Neural progenitor cell (in vitro differentiated cells): Measurements from ENCODE around the gene CCDC85C. TPM values are rescaled to one million over a fixed set of nuclear protein-coding genes. Genes with fewer than 3 reads are reported as not detected.

Experiments used
- DNase-seq: peaks from one replicate; pipeline ENCODE4 v3.0.0-alpha.2; 2016; ENCODE audit warnings: low spot score
- H2AFZ ChIP-seq: fragments of 200-600 bp; sonication (generic); replicated peaks from 2 replicates; pipeline ENCODE4 v1.6.1; 2016; ENCODE audit warnings: antibody characterized with exemption
- H3F3A ChIP-seq: fragments of 200-600 bp; sonication (generic); 2 replicates; pipeline ENCODE4 v1.6.1; 2016; ENCODE audit warnings: antibody characterized with exemption, low read depth
- H3K27ac ChIP-seq: fragments of 200-600 bp; sonication (generic); 2 replicates; pipeline ENCODE4 v1.5.1; 2016; ENCODE audit warnings: mild to moderate bottlenecking
- H3K27me3 ChIP-seq: fragments of 200-600 bp; sonication (generic); 2 replicates; pipeline ENCODE4 v1.6.1; 2016; ENCODE audit warnings: mild to moderate bottlenecking, moderate library complexity
- H3K36me3 ChIP-seq: fragments of 200-600 bp; sonication (generic); 2 replicates; pipeline ENCODE4 v1.5.1; 2016
- H3K4me1 ChIP-seq: fragments of 200-600 bp; sonication (generic); 2 replicates; pipeline ENCODE4 v1.6.1; 2016; ENCODE audit warnings: mixed run types
- H3K4me2 ChIP-seq: fragments of 200-600 bp; sonication (generic); 2 replicates; pipeline ENCODE4 v1.6.1; 2016
- H3K4me3 ChIP-seq: fragments of 200-600 bp; sonication (generic); 2 replicates; pipeline ENCODE4 v1.5.1; 2016
- H3K79me2 ChIP-seq: fragments of 200-600 bp; sonication (generic); 2 replicates; pipeline ENCODE4 v1.6.1; 2016; ENCODE audit warnings: low read depth
- H3K9ac ChIP-seq: fragments of 200-600 bp; sonication (generic); 2 replicates; pipeline ENCODE4 v1.6.1; 2016
- H3K9me3 ChIP-seq: fragments of 200-600 bp; sonication (generic); 2 replicates; pipeline ENCODE4 v1.5.1; 2016; ENCODE audit warnings: low read depth
- H4K20me1 ChIP-seq: fragments of 200-600 bp; sonication (generic); 2 replicates; pipeline ENCODE4 v1.6.1; 2016; ENCODE audit warnings: low read depth
- H3K27ac Mint-ChIP-seq: 3 replicates; pipeline ENCODE4 v1.8.0; 2021; ENCODE audit warnings: mixed read lengths
- H3K27me3 Mint-ChIP-seq: 2 replicates; pipeline ENCODE4 v1.8.0; 2022; ENCODE audit warnings: low read depth, mild to moderate bottlenecking, inconsistent platforms, moderate library complexity, mixed read lengths; ENCODE audit not compliant: insufficient read depth
- H3K36me3 Mint-ChIP-seq: 3 replicates; pipeline ENCODE4 v1.8.0; 2021; ENCODE audit warnings: mixed read lengths
- H3K4me1 Mint-ChIP-seq: 3 replicates; pipeline ENCODE4 v1.8.0; 2021; ENCODE audit warnings: mixed read lengths
- H3K4me3 Mint-ChIP-seq: 3 replicates; pipeline ENCODE4 v1.8.0; 2021; ENCODE audit warnings: mild to moderate bottlenecking, moderate library complexity, mixed read lengths
- H3K9me3 Mint-ChIP-seq: 3 replicates; pipeline ENCODE4 v1.8.0; 2020; ENCODE audit warnings: mixed read lengths
- CTCF ChIP-seq: fragments of 200-600 bp; sonication (generic); IDR thresholded peaks from 2 replicates; pipeline ENCODE4 v1.5.1; 2017; ENCODE audit warnings: antibody characterized with exemption, mild to moderate bottlenecking
- EZH2 ChIP-seq: fragments of 200-600 bp; sonication (generic); IDR thresholded peaks from 2 replicates; pipeline ENCODE4 v1.6.1; 2017; ENCODE audit warnings: antibody characterized with exemption, mild to moderate bottlenecking, moderate library complexity
- EZH2phosphoT487 ChIP-seq: fragments of 200-600 bp; sonication (generic); IDR thresholded peaks from 2 replicates; pipeline ENCODE4 v1.6.1; 2017; ENCODE audit warnings: antibody characterized with exemption
- total RNA-seq: library from RNA; depleted of rRNA; stranded (reverse); fragments of >200 nt; gene quantifications from 2 replicates; pipeline ENCODE4 v1.2.3, GENCODE V29; 2015; ENCODE audit warnings: low replicate concordance

Gene CCDC85C
- total RNA-seq, 1 donor from 2014 or later = 19.0 TPM

GRCh38 chr14:99550387-99550992 lies 53.5 kb downstream of the CCDC85C start:
- peaks cover 94% of the 10 kb centered on the region for H3K79me2 ChIP-seq
- no peaks in the 10 kb centered on the region for H3K9me3 ChIP-seq
- no peak overlapping the region for H3K4me3 Mint-ChIP-seq
- no peak overlapping the region for H3K27ac ChIP-seq
- no peak overlapping the region for H2AFZ ChIP-seq
- H3K4me1 ChIP-seq = peaks cover 46% of the 10 kb centered on the region
- no peaks in the 10 kb centered on the region for H3K9me3 Mint-ChIP-seq
- H3K4me2 ChIP-seq = no peak overlapping the region
- H3F3A ChIP-seq = peaks cover 23% of the 10 kb centered on the region
- no peaks in the 10 kb centered on the region for H3K36me3 ChIP-seq
- peaks cover 62% of the 10 kb centered on the region for H3K4me1 Mint-ChIP-seq
- no peak overlapping the region for H3K4me3 ChIP-seq
- no peak overlapping the region for H3K9ac ChIP-seq
- peaks cover 95% of the 10 kb centered on the region for H4K20me1 ChIP-seq
- no peak for DNase-seq
- no peaks in the 10 kb centered on the region for H3K27me3 ChIP-seq
- no peak overlapping the region for H3K27ac Mint-ChIP-seq
- no peak for TF ChIP-seq CTCF
- TF ChIP-seq EZH2 = no peak
- no peak for TF ChIP-seq EZH2phosphoT487
- no peaks in the 10 kb centered on the region for H3K36me3 Mint-ChIP-seq
- peaks cover 12% of the 10 kb centered on the region for H3K27me3 Mint-ChIP-seq

- H3K9me3 ChIP-seq = no peaks in the 10 kb centered on the region
- no peaks in the 10 kb centered on the region for H3K27me3 ChIP-seq
- H3K4me3 Mint-ChIP-seq = no peak overlapping the region
- H3K4me2 ChIP-seq = no peak overlapping the region
- H3K79me2 ChIP-seq = peaks cover 98% of the 10 kb centered on the region
- H3K4me1 ChIP-seq = peaks cover 54% of the 10 kb centered on the region
- H3K27me3 Mint-ChIP-seq = peaks cover 12% of the 10 kb centered on the region
- no peak for DNase-seq
- H3K4me3 ChIP-seq = no peak overlapping the region
- H3K27ac Mint-ChIP-seq = no peak overlapping the region
- H2AFZ ChIP-seq = no peak overlapping the region
- TF ChIP-seq EZH2 = no peak
- no peak for TF ChIP-seq EZH2phosphoT487
- TF ChIP-seq CTCF = no peak
- H3F3A ChIP-seq = peaks cover 28% of the 10 kb centered on the region
- no peak overlapping the region for H3K27ac ChIP-seq
- peaks cover 68% of the 10 kb centered on the region for H3K4me1 Mint-ChIP-seq
- no peak overlapping the region for H3K9ac ChIP-seq
- no peaks in the 10 kb centered on the region for H3K9me3 Mint-ChIP-seq
- no peaks in the 10 kb centered on the region for H3K36me3 Mint-ChIP-seq
- H3K36me3 ChIP-seq = no peaks in the 10 kb centered on the region
- peaks cover 96% of the 10 kb centered on the region for H4K20me1 ChIP-seq
These were observed 54.3 kb downstream of the CCDC85C start for GRCh38 chr14:99549684-99550083.

- Mint-ChIP-seq H3K9me3 (no peaks in the 10 kb centered on the region), H3K4me1 (peaks cover 73% of the 10 kb centered on the region), H3K4me3 (no peak overlapping the region), H3K27ac (peak overlapping the region; percentile 40), H3K36me3 (no peaks in the 10 kb centered on the region), H3K27me3 (peaks cover 11% of the 10 kb centered on the region)
- no peaks in the 10 kb centered on the region for H3K9me3 ChIP-seq
- H3K36me3 ChIP-seq = no peaks in the 10 kb centered on the region
- H3K4me1 ChIP-seq = peaks cover 55% of the 10 kb centered on the region
- no peak overlapping the region for H3K9ac ChIP-seq
- H3K79me2 ChIP-seq = peaks cover 98% of the 10 kb centered on the region
- TF ChIP-seq EZH2phosphoT487 = no peak
- TF ChIP-seq EZH2 = no peak
- TF ChIP-seq CTCF = no peak
- H3K27ac ChIP-seq = no peak overlapping the region
- DNase-seq = no peak
- peaks cover 96% of the 10 kb centered on the region for H4K20me1 ChIP-seq
- H3K4me2 ChIP-seq = peak overlapping the region; percentile 31
- H3K4me3 ChIP-seq = no peak overlapping the region
- no peaks in the 10 kb centered on the region for H3K27me3 ChIP-seq
- no peak overlapping the region for H2AFZ ChIP-seq
- peaks cover 28% of the 10 kb centered on the region for H3F3A ChIP-seq
These were observed 55.0 kb downstream of the CCDC85C start for GRCh38 chr14:99548871-99549515.
